ENCODE measurements around the gene LYZL2.
"Not testable (repeated sequence)": the region's sequence is repeated elsewhere in the genome, so short reads cannot be mapped to it uniquely, and the experiment has no call there.

Gene LYZL2

DNA sequence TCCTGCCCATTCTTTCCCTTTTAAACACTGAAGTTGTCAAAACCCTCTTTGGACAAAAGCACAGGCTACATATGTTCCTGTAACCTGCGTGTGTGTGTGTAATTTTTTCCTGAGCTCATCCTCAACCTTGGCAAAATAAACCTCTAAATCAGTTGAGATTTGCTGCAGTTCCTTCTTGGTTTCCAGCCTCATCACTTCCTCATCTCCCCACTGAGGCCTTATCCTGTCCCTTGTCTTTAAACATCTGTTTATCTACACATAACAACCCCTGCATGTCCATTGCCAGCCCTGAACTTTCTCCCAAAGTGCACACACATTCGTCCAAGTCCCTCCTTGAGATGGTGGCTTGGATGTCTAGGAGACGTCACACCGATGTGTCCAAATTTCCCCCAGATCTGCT is 35.5 kb downstream of the LYZL2 start:
- Mint-ChIP-seq H3K27ac (no peak overlapping the region), H3K9me3 (no peaks in the 10 kb centered on the region), H3K36me3 (no peaks in the 10 kb centered on the region), H3K4me1 (peaks cover 4% of the 10 kb centered on the region), H3K27me3 (peaks cover 7% of the 10 kb centered on the region), H3K4me3 (no peak overlapping the region)
- DNase-seq (ENCODE audit: low spot score in 2 of 2) (no peak), ATAC-seq (ENCODE audit: low read depth) (no peak)

DNA sequence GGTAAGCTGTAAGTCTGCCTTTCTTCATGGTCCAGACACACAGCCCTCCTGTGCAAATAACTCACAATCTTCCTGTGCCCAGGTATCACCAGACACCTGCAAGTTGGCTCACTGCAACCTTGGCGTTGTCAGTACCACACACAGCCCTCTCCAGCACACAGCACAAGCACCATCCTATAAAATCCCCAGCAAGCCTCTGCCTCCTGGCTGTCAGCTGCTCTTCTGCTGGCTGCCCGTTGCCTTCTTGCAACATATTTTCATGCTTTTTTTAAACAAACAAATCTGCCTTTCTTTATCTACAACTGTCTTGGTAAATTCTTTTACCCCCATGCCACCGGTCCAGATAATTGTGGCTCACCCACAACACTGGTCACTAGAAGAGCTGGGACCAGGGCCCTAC is 36.8 kb downstream of the LYZL2 start:
- H3K27ac Mint-ChIP-seq; ATAC-seq (ENCODE audit: low read depth); H3K36me3 Mint-ChIP-seq; H3K9me3 Mint-ChIP-seq; DNase-seq (ENCODE audit: low spot score in 2 of 2); H3K27me3 Mint-ChIP-seq; H3K4me1 Mint-ChIP-seq; H3K4me3 Mint-ChIP-seq: not testable (repeated sequence)

GRCh38 chr10:30591249-30591670 is 38.3 kb downstream of the LYZL2 start:
- no peak for ATAC-seq (ENCODE audit: low read depth)
- peaks cover 9% of the 10 kb centered on the region for H3K4me1 Mint-ChIP-seq

GRCh38 chr10:30589441-30589840 is 40.1 kb downstream of the LYZL2 start:
- Mint-ChIP-seq H3K4me3 (no peak overlapping the region), H3K4me1 (peaks cover 9% of the 10 kb centered on the region), H3K36me3 (no peaks in the 10 kb centered on the region), H3K27ac (no peak overlapping the region), H3K27me3 (peaks cover 6% of the 10 kb centered on the region), H3K9me3 (no peaks in the 10 kb centered on the region)
- DNase-seq (ENCODE audit: low spot score in 2 of 2) (no peak), ATAC-seq (ENCODE audit: low read depth) (no peak)

More at GRCh38 chr10:30591249-30591670, 38.3 kb downstream of the LYZL2 start:
- H3K27me3 Mint-ChIP-seq = peaks cover 7% of the 10 kb centered on the region
- peak; percentile 51 to 53 for DNase-seq (ENCODE audit: low spot score in 2 of 2)
- H3K36me3 Mint-ChIP-seq = no peaks in the 10 kb centered on the region
- H3K27ac Mint-ChIP-seq = no peak overlapping the region
- H3K9me3 Mint-ChIP-seq = no peaks in the 10 kb centered on the region
- no peak overlapping the region for H3K4me3 Mint-ChIP-seq

DNA sequence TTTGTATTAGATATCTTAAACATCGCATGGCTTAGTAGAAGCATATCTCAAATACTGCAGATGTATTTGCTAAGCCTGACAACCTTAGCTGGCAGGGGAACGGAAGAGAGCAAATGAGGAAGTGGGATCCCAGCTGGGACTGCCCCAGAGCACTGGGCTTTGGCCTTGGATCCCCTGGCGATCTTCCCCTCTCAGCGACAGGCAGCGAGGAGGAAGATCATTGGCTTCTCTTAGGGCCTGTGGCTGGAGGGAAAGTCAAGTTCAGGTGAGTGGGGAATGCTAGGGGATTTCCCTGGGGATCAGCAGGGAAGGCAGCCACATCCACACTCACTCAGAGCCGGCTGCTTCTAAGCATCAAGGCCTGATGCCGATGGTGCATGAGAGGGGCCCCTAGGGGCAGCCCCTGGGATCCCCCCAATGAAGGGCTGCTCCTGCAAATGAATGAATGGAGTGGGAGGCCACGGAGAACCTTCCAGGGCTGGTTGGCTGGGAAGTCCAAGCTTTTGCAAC is 42.0 kb downstream of the LYZL2 start:
- no peaks in the 10 kb centered on the region for H3K9me3 Mint-ChIP-seq
- H3K36me3 Mint-ChIP-seq = no peaks in the 10 kb centered on the region
- ATAC-seq (ENCODE audit: low read depth) (peak; percentile 97), DNase-seq (ENCODE audit: low spot score in 2 of 2) (peak; percentile 33 to 54)
- H3K4me1 Mint-ChIP-seq = peaks cover 12% of the 10 kb centered on the region
- no peak overlapping the region for H3K27ac Mint-ChIP-seq
- peak overlapping the region; percentile 17 for H3K4me3 Mint-ChIP-seq
- H3K27me3 Mint-ChIP-seq = no peaks in the 10 kb centered on the region

- H3K36me3 Mint-ChIP-seq = no peaks in the 10 kb centered on the region
- peaks cover 13% of the 10 kb centered on the region for H3K4me1 Mint-ChIP-seq
- no peak overlapping the region for H3K27ac Mint-ChIP-seq
- no peak for DNase-seq (ENCODE audit: low spot score in 2 of 2)
- no peaks in the 10 kb centered on the region for H3K9me3 Mint-ChIP-seq
- no peak overlapping the region for H3K4me3 Mint-ChIP-seq
- H3K27me3 Mint-ChIP-seq = no peaks in the 10 kb centered on the region
- ATAC-seq (ENCODE audit: low read depth) = no peak
These were observed 42.7 kb downstream of the LYZL2 start for GRCh38 chr10:30586828-30587227.

DNA sequence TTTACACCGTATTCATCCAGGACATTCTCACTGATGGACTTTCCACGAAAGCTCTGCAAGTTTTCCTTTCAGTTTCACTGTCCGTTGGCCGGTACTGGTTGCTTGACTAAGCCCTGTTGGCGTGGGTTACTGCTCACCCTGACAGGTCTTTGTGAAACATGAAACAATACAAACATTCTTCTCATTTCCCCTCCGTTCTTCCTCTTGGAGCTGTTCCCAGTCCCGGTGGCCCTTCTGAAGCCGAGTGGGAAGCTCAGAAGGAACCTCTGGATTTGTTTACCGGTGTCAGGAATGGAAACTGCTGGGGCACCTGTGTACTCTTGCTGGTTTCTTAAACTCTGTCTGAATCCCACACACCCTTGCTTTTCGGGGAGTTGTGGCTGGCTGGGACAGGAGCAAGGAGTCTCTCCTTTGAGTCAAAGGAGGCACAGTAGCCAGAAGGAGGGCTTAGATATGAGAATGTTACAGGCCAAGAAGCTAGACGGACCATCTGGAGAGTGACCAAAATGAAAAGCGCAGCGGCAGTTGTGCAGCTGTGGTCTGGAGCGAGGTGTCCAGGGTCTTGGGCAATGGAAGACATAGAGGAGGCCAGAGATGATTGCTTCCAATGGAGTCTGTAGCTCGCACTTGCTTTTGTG is 45.7 kb downstream of the LYZL2 start:
- Mint-ChIP-seq H3K27me3 (peaks cover 2% of the 10 kb centered on the region), H3K36me3 (no peaks in the 10 kb centered on the region), H3K9me3 (no peaks in the 10 kb centered on the region), H3K4me1 (peaks cover 10% of the 10 kb centered on the region), H3K4me3 (peak overlapping the region; percentile 58), H3K27ac (peak overlapping the region; percentile 39)
- DNase-seq (ENCODE audit: low spot score in 2 of 2) (no peak), ATAC-seq (ENCODE audit: low read depth) (no peak)

- Mint-ChIP-seq H3K27ac (no peak overlapping the region), H3K4me3 (no peak overlapping the region), H3K9me3 (no peaks in the 10 kb centered on the region), H3K36me3 (no peaks in the 10 kb centered on the region), H3K4me1 (peaks cover 5% of the 10 kb centered on the region), H3K27me3 (peaks cover 4% of the 10 kb centered on the region)
- ATAC-seq (ENCODE audit: low read depth) (peak; percentile 34), DNase-seq (ENCODE audit: low spot score in 2 of 2) (peak; percentile 22 to 26)
These were observed 47.7 kb downstream of the LYZL2 start for GRCh38 chr10:30581779-30582380.

DNA sequence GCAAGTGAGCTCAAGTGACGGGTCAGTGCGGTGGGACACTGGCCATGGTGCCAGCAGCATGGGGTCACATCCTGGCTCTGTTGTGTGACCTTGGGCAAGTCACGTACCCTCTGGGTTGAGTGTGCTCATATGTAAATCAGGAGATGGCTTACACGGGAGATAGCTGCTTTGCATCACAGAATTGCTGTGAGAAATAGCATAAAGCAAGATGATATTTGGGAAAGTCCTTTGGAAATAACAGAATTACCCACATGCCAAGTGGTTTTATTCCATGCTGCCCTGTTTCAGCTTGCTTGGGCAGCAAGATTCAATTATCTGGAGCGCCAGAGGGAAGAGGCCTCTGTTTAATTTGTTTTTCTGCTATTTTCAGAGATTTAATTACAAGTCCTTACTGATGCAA is 48.9 kb downstream of the LYZL2 start:
- Mint-ChIP-seq H3K9me3 (no peaks in the 10 kb centered on the region), H3K4me3 (no peak overlapping the region), H3K27ac (no peak overlapping the region), H3K27me3 (peaks cover 5% of the 10 kb centered on the region), H3K36me3 (no peaks in the 10 kb centered on the region), H3K4me1 (peaks cover 5% of the 10 kb centered on the region)
- no peak for ATAC-seq (ENCODE audit: low read depth)
- no peak for DNase-seq (ENCODE audit: low spot score in 2 of 2)

DNA sequence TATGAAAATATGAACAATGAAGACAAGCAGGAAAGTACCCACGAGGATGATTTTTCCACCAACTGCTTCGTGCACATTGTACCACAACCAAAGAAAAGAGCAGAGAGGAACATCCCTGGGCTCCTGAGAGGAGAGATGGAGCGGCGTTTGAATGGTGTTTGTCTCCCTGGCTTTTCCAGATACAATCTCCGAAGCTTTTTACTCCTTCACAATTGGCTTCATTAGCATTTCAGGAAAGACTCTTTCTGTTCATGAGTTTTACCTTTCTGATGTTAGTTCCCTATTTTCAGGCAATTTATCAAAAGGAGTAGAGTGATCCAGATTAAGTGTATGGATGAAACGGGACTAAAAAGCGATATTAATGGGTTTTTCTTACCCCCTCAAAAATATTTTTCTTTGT is 49.3 kb downstream of the LYZL2 start:
- Mint-ChIP-seq H3K36me3 (no peaks in the 10 kb centered on the region), H3K4me1 (peaks cover 5% of the 10 kb centered on the region), H3K27ac (no peak overlapping the region), H3K9me3 (no peaks in the 10 kb centered on the region), H3K4me3 (no peak overlapping the region), H3K27me3 (peaks cover 5% of the 10 kb centered on the region)
- no peak for DNase-seq (ENCODE audit: low spot score in 2 of 2)
- ATAC-seq (ENCODE audit: low read depth) = no peak

DNA sequence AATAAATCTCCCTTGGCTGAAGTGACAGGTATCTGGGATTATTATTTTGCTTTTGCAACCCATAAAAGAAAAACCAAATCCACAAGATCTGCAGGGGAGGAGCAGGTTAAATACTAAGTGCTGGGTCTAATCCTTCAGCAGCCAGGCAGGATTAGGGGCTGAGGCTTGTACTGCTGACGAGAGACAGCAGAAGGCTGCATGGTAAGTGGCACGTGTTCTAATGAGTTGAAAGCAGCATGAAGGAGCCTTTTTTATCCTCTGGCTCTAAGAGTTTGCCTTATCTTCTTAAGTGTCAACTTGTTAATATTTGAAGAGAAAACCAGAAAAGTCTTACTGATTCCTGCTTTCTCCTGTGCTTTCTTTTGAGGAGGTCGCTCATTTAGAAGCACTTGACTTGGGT is 50.0 kb downstream of the LYZL2 start:
- H3K27me3 Mint-ChIP-seq = peaks cover 5% of the 10 kb centered on the region
- peaks cover 5% of the 10 kb centered on the region for H3K4me1 Mint-ChIP-seq
- H3K36me3 Mint-ChIP-seq = no peaks in the 10 kb centered on the region
- ATAC-seq (ENCODE audit: low read depth) (no peak), DNase-seq (ENCODE audit: low spot score in 2 of 2) (no peak)
- no peak overlapping the region for H3K4me3 Mint-ChIP-seq
- H3K9me3 Mint-ChIP-seq = no peaks in the 10 kb centered on the region
- H3K27ac Mint-ChIP-seq = no peak overlapping the region

DNA sequence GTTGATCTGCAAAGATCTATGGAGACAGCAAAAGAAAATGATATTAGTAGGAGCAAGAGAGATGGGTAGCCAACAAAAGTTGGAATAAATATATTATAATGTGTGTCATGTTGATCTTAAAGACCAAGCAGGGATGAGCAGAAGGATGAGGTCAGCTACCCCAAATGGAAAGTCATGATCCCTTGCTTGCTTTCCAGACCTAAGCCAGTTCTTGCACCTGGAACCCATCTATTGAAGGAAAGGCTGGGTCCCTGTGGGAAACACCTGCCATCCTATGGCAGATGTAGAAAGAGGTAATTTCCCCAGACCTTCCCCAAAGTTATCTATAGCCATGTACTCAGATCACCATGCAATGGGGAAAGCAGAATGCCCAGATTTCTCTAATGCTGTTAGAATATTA is 52.5 kb downstream of the LYZL2 start:
- Mint-ChIP-seq H3K4me1 (peaks cover 6% of the 10 kb centered on the region), H3K27me3 (peaks cover 9% of the 10 kb centered on the region), H3K36me3 (peaks cover 3% of the 10 kb centered on the region), H3K27ac (no peak overlapping the region), H3K9me3 (peaks cover 2% of the 10 kb centered on the region), H3K4me3 (no peak overlapping the region)
- no peak for ATAC-seq (ENCODE audit: low read depth)
- DNase-seq (ENCODE audit: low spot score in 2 of 2) = no peak

- Mint-ChIP-seq H3K27me3 (peaks cover 9% of the 10 kb centered on the region), H3K27ac (no peak overlapping the region), H3K36me3 (peaks cover 3% of the 10 kb centered on the region), H3K9me3 (peaks cover 2% of the 10 kb centered on the region), H3K4me3 (no peak overlapping the region), H3K4me1 (peaks cover 4% of the 10 kb centered on the region)
- no peak for DNase-seq (ENCODE audit: low spot score in 2 of 2)
- ATAC-seq (ENCODE audit: low read depth) = no peak
These were observed 52.9 kb downstream of the LYZL2 start for GRCh38 chr10:30576641-30577040.

GRCh38 chr10:30574432-30574796 is 55.1 kb downstream of the LYZL2 start:
- ATAC-seq (ENCODE audit: low read depth) = no peak
- Mint-ChIP-seq H3K4me1 (peaks cover 4% of the 10 kb centered on the region), H3K4me3 (no peak overlapping the region), H3K27ac (no peak overlapping the region), H3K36me3 (peaks cover 3% of the 10 kb centered on the region), H3K9me3 (peaks cover 2% of the 10 kb centered on the region), H3K27me3 (peaks cover 10% of the 10 kb centered on the region)
- no peak for DNase-seq (ENCODE audit: low spot score in 2 of 2)

All from memory B cell (primary cell).